GM23248 (cell line): ENCODE data around the gene TTC39C. TPM values are rescaled to one million over a fixed set of nuclear protein-coding genes. Genes with fewer than 3 reads are reported as not detected.

Experiments
- DNase-seq: peaks from one replicate; pipeline ENCODE4 v3.0.0-alpha.2; 2015
- H2AFZ ChIP-seq: fragments of 200-600 bp; sonication (generic); 2 replicates; pipeline ENCODE4 v1.6.1; 2016; ENCODE audit warnings: antibody characterized with exemption
- H3F3A ChIP-seq: fragments of 200-600 bp; sonication (generic); 2 replicates; pipeline ENCODE4 v1.6.1; 2016; ENCODE audit warnings: mild to moderate bottlenecking, antibody characterized with exemption, mixed run types; ENCODE audit not compliant: insufficient read depth
- H3K27ac ChIP-seq: fragments of 200-600 bp; sonication (generic); 2 replicates; pipeline ENCODE4 v1.5.1; 2016; ENCODE audit warnings: mild to moderate bottlenecking
- H3K27me3 ChIP-seq: fragments of 200-600 bp; sonication (generic); replicated peaks from 2 replicates; pipeline ENCODE4 v1.6.1; 2016; ENCODE audit warnings: mild to moderate bottlenecking; ENCODE audit not compliant: insufficient read depth
- H3K36me3 ChIP-seq: fragments of 200-600 bp; sonication (generic); 2 replicates; pipeline ENCODE4 v1.6.1; 2016; ENCODE audit warnings: low read depth, mild to moderate bottlenecking
- H3K4me1 ChIP-seq: fragments of 200-600 bp; sonication (generic); 2 replicates; pipeline ENCODE4 v1.6.1; 2016; ENCODE audit warnings: mild to moderate bottlenecking; ENCODE audit not compliant: insufficient read depth
- H3K4me2 ChIP-seq: fragments of 200-600 bp; sonication (generic); one replicate; pipeline ENCODE4 v1.6.1; 2016; ENCODE audit warnings: mild to moderate bottlenecking; ENCODE audit not compliant: unreplicated experiment
- H3K4me3 ChIP-seq: fragments of 200-600 bp; sonication (generic); 2 replicates; pipeline ENCODE4 v1.5.1; 2016; ENCODE audit warnings: mild to moderate bottlenecking
- H3K79me2 ChIP-seq: fragments of 200-600 bp; sonication (generic); 2 replicates; pipeline ENCODE4 v1.6.1; 2016; ENCODE audit warnings: mild to moderate bottlenecking; ENCODE audit not compliant: insufficient read depth
- H3K9ac ChIP-seq: fragments of 200-600 bp; sonication (generic); 2 replicates; pipeline ENCODE4 v1.6.1; 2016; ENCODE audit warnings: mild to moderate bottlenecking
- H3K9me2 ChIP-seq: fragments of 200-600 bp; sonication (generic); 2 replicates; pipeline ENCODE4 v1.6.1; 2016; ENCODE audit warnings: mixed run types, mild to moderate bottlenecking, moderate library complexity; ENCODE audit not compliant: insufficient read depth
- H3K9me3 ChIP-seq: fragments of 200-600 bp; sonication (generic); one replicate; pipeline ENCODE4 v1.6.1; 2017; ENCODE audit warnings: low read depth
- H4K20me1 ChIP-seq: fragments of 200-600 bp; sonication (generic); 2 replicates; pipeline ENCODE4 v1.6.0; 2016; ENCODE audit not compliant: insufficient read depth
- EZH2 ChIP-seq: fragments of 200-600 bp; sonication (generic); IDR thresholded peaks from 2 replicates; pipeline ENCODE4 v1.6.1; 2018; ENCODE audit warnings: antibody characterized with exemption, mild to moderate bottlenecking; ENCODE audit not compliant: insufficient read depth, poor library complexity, severe bottlenecking
- EZH2phosphoT487 ChIP-seq: fragments of 200-600 bp; sonication (generic); IDR thresholded peaks from 2 replicates; pipeline ENCODE4 v1.6.1; 2018; ENCODE audit warnings: antibody characterized with exemption, moderate library complexity, mild to moderate bottlenecking, low read depth; ENCODE audit not compliant: insufficient read depth
- WGBS, 2 experiments: methylation state at CpG; one replicate each; pipeline ENCODE4 v1.1.6; 2015 to 2017; ENCODE audit warnings: low lambda C conversion rate in 2 of 2, low coverage in 1 of 2; ENCODE audit errors: missing lambda C conversion rate in 2 of 2; 5-methylcytosine and 5-hydroxymethylcytosine counted together
- in situ Hi-C: fragments of 300-500 bp; cut with MboI; formaldehyde crosslinking; loops from 2 replicates; pipeline ENCODE4 v1.15.0; 2020
- polyA plus RNA-seq: library from polyadenylated mRNA; unstranded; fragments of >200 nt; fragmentation: Nextera tagmentation; extraction: Ambion mirVana; gene quantifications from 2 replicates; pipeline ENCODE4 v1.2.1, GENCODE V29; 2016
- total RNA-seq: library from RNA; depleted of rRNA; stranded (reverse); fragments of >200 nt; shearing (Covaris generic); gene quantifications from 2 replicates; pipeline ENCODE4 v1.2.3, GENCODE V29; 2014

The TTC39C gene
- total and polyA plus RNA-seq, 2 experiments from 2014 or later: 15.7 to 24.3 TPM

DNA sequence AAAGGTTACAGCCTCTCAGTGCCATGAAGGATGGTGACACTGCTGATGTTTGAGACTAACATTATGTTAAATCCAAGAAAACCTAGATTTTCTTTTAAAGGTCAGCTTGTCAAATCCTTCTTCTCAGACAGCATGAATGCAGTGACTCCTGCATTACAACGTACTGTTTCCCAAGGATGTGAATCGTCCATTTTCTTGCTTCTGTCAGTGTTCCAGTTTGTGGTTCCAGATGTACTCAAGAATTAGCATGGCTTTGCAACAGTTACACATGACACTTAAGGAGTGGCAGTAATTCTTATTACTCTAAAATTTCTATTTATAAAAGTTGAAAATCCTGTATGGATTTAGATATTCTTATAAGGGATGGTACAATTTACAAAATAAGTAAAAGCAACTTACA, 1.5 kb upstream of the TTC39C start:
- H3K79me2 ChIP-seq: peaks cover 24% of the 10 kb centered on the region
- H3K27ac ChIP-seq: no peak overlapping the region
- no peak overlapping the region for H3K4me2 ChIP-seq
- no peaks in the 10 kb centered on the region for H3K36me3 ChIP-seq
- peak; percentile 34 for DNase-seq
- H3K9ac ChIP-seq: no peak overlapping the region
- H3K9me3 ChIP-seq: no peaks in the 10 kb centered on the region
- in situ Hi-C loops: no loop called here
- 16 to 19% methylated on average over 2 of the region's 2 CpGs for WGBS, 2 experiments
- peaks cover 23% of the 10 kb centered on the region for H3F3A ChIP-seq
- peaks cover 18% of the 10 kb centered on the region for H3K4me1 ChIP-seq
- TF ChIP-seq EZH2 (no peak), EZH2phosphoT487 (no peak)
- no peak overlapping the region for H3K4me3 ChIP-seq
- no peaks in the 10 kb centered on the region for H3K9me2 ChIP-seq
- H3K27me3 ChIP-seq: no peaks in the 10 kb centered on the region
- H2AFZ ChIP-seq: no peak overlapping the region
- peaks cover 4% of the 10 kb centered on the region; the same call in 1 of the 2 replicates for H4K20me1 ChIP-seq

DNA sequence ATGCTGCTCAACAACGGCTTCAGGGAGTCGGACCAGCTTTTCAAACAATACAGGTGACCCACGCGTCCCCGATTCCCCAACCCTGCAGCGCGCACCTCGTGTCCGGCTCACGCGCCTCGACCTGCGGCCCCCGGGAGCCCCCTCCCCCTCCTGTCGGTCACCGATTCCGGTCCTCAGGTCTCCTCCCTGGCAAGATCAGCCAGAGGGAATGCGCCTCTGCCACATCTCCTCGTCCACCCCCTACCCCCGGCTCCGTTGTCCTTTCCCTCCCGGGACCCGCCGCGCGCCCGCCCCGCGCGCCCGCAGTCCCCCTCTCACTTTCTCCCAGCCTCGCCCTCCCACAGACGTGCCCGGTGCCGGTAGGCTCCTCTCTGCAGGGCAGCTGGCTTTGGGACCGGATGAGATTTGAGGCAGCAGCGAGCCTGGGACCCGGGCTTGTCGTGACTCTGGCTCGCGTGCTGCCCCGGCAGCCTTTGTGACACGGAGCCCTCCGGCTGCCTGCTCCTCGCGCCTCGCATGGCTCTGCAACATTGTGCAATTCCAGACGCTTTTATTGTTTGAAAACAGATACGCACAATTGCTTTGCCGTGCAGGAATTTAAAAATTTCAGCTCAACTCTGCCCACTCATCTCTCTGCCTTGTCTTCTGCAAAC, 558 bp downstream of the TTC39C start:
- peaks cover 18% of the 10 kb centered on the region for H3K4me1 ChIP-seq
- H3K27me3 ChIP-seq: no peaks in the 10 kb centered on the region
- no peaks in the 10 kb centered on the region for H3K9me2 ChIP-seq
- H2AFZ ChIP-seq: peak overlapping the region; percentile 78
- peak overlapping the region; percentile 94 for H3K9ac ChIP-seq
- H4K20me1 ChIP-seq: peaks cover 4% of the 10 kb centered on the region; the same call in 1 of the 2 replicates
- DNase-seq: peak; percentile 93
- H3K27ac ChIP-seq: peak overlapping the region; percentile 92
- H3K4me3 ChIP-seq: peak overlapping the region; percentile 83
- in situ Hi-C loops: no loop called here
- H3K36me3 ChIP-seq: no peaks in the 10 kb centered on the region
- no peak for TF ChIP-seq EZH2
- TF ChIP-seq EZH2phosphoT487: no peak
- peaks cover 44% of the 10 kb centered on the region for H3K79me2 ChIP-seq
- no peaks in the 10 kb centered on the region for H3K9me3 ChIP-seq
- WGBS, 2 experiments: 1 to 2% methylated on average over 25 to 50 of the region's 50 CpGs
- H3K4me2 ChIP-seq: peak overlapping the region; percentile 90
- H3F3A ChIP-seq: peaks cover 23% of the 10 kb centered on the region

DNA sequence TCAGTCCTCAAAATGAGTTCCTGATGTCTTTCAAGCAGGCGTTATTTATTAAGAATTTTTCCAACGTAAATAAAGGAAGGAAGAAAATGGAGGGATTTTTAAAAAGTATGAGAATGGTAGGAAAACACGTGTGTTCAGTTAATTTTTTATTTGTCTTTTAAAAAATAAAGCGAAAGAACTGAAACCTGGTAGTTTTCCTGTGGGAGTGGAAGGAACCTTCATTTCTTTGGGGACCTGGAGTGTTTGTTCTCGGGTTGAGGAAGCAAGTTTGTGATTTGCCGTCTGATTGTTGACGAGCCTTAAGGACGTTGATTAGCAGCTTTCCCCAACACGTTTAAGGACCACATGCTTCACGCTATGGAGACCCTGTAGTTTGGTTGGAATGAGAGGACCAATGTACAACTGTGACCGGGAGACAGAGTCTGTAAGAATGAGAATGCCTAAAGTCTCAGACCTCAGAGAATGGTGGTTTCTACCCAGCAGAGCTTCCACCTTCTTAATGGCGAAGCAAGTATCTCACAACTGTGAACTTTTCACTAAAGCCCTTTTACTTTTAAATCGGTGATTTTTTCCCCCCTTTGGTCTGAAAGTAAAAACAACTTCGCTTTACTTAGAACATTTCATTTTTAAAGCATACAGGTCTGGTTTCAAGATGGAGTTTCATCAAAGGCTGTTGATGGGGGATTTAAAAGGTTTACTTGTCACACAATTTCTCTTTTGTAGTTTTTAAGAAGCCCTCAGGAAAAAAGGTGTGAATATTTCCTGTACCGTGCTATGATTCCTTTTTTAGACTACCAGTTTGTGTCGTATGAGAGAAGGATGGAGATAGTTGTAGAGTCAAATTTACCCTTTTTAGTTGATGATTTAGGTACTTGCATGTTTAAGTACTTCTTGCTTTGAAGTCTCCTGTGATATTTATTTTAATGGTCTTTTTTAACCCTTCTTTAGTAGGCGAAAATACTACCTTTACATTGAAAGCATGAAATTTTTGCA, 1.4 kb downstream of the TTC39C start:
- peak; percentile 20 for DNase-seq
- Histone ChIP-seq H3K27ac (peak overlapping the region; percentile 92), H3K9me3 (no peaks in the 10 kb centered on the region), H3K79me2 (peaks cover 53% of the 10 kb centered on the region), H3K27me3 (no peaks in the 10 kb centered on the region), H3K36me3 (no peaks in the 10 kb centered on the region), H3K9ac (peak overlapping the region; percentile 94), H3K4me3 (peak overlapping the region; percentile 83), H2AFZ (peak overlapping the region; percentile 78), H3K4me1 (peaks cover 18% of the 10 kb centered on the region), H4K20me1 (peaks cover 4% of the 10 kb centered on the region; the same call in 1 of the 2 replicates), H3K9me2 (no peaks in the 10 kb centered on the region), H3K4me2 (peak overlapping the region; percentile 90), H3F3A (peaks cover 23% of the 10 kb centered on the region)
- in situ Hi-C loops: no loop called here
- 26 to 29% methylated on average over 17 of the region's 17 CpGs for WGBS, 2 experiments
- TF ChIP-seq EZH2: no peak
- TF ChIP-seq EZH2phosphoT487: no peak

DNA sequence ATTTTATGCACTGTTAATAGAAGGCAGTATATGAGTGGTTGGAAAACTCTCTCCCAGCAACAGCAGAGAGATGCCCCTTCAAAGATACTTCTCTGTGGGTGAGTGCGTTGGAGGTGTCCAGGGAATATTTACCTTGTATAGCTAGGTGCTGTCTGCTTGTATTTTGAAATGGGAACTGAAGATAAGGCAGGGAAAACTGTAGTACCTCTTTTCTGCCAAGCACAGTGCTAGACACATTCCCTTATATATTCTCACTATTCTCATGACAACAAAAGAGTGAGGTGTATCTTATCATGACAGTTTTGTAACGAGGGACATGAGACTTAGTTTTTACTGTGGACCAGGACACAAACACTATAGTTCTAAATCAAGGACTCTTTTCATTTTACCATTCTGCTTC, 2.1 kb downstream of the TTC39C start:
- Histone ChIP-seq H3K4me3 (peak overlapping the region; percentile 83), H3K27ac (no peak overlapping the region), H2AFZ (no peak overlapping the region), H3K79me2 (peaks cover 60% of the 10 kb centered on the region), H3K4me1 (peaks cover 19% of the 10 kb centered on the region), H3F3A (peaks cover 23% of the 10 kb centered on the region), H3K9ac (peak overlapping the region; percentile 94; the same call in 1 of the 2 replicates), H3K36me3 (no peaks in the 10 kb centered on the region), H3K27me3 (no peaks in the 10 kb centered on the region), H4K20me1 (peaks cover 4% of the 10 kb centered on the region; the same call in 1 of the 2 replicates), H3K9me3 (no peaks in the 10 kb centered on the region), H3K4me2 (peak overlapping the region; percentile 90), H3K9me2 (no peaks in the 10 kb centered on the region)
- 73 to 84% methylated on average over 2 of the region's 2 CpGs for WGBS, 2 experiments
- DNase-seq: peak; percentile 34
- in situ Hi-C loops: no loop called here
- TF ChIP-seq EZH2: no peak
- no peak for TF ChIP-seq EZH2phosphoT487
